Measurements from ENCODE around the gene KMT2B.

GRCh38 chr19:35781650-35782049, 63.8 kb downstream of the KMT2B start:
- TF ChIP-seq EZH2 (IDR thresholded peaks at IDR 0.05) = no peak
- TF ChIP-seq, protein P1, sequence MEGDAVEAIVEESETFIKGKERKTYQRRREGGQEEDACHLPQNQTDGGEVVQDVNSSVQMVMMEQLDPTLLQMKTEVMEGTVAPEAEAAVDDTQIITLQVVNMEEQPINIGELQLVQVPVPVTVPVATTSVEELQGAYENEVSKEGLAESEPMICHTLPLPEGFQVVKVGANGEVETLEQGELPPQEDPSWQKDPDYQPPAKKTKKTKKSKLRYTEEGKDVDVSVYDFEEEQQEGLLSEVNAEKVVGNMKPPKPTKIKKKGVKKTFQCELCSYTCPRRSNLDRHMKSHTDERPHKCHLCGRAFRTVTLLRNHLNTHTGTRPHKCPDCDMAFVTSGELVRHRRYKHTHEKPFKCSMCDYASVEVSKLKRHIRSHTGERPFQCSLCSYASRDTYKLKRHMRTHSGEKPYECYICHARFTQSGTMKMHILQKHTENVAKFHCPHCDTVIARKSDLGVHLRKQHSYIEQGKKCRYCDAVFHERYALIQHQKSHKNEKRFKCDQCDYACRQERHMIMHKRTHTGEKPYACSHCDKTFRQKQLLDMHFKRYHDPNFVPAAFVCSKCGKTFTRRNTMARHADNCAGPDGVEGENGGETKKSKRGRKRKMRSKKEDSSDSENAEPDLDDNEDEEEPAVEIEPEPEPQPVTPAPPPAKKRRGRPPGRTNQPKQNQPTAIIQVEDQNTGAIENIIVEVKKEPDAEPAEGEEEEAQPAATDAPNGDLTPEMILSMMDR (IDR thresholded peaks at IDR 0.05) = no peak
